Measurements from ENCODE around the gene LSM7.

LSM7 gene

DNA sequence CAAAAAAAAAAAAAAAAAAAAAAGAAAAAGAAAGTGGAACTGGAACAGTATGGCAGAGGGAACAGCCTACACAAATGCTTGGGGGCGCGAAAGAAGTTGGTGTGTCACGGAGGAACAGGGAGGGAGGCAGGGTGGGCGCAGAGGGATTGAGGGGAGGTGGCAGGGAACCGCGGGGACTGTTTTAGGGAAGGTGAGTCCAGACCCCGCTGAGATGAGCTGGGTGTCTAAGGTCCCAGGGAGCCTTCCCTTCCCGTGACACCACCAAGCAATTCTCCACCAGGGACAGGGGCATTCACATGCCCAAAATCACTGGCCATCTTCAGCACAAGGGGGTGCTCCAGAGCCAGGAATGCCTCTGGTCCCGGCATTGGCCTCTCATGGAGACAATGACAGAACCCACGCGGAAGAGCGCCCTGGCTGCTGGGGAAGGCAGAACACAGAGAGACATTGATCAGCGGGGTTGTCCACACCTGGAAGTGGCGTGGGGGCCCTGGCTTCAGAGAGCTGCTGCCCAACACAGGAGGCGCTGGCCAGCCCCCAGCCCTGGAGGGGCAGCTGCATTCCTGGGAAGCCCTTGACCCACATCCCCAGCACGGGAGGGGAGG, 53.4 kb downstream of the LSM7 start:
- no peak for DNase-seq

DNA sequence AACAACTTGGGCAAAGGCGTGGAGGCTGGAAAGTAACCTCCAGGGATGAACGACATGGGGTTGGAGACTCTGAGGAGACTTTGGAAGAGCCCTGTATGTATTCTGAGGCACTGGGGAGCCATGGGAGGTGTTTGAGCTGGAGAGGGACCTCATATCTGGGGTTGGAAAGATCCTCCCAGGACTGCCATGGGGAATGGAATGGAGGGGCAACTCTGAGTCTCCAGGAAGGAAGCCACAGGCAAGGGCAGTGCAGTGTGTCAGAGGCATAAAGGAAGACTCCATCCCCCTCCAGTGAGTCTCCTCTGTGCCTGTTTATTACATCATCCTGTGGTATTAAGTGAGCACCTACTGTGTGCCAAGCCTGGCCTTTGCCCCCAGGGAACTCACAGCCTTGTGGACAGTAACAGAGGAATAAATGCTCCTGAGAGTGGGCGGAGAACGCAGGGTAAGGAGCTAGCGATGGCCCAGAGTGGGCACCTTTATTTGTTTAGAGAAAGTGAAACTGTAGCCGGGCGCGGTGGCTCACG, 54.1 kb downstream of the LSM7 start:
- DNase-seq: no peak

DNA sequence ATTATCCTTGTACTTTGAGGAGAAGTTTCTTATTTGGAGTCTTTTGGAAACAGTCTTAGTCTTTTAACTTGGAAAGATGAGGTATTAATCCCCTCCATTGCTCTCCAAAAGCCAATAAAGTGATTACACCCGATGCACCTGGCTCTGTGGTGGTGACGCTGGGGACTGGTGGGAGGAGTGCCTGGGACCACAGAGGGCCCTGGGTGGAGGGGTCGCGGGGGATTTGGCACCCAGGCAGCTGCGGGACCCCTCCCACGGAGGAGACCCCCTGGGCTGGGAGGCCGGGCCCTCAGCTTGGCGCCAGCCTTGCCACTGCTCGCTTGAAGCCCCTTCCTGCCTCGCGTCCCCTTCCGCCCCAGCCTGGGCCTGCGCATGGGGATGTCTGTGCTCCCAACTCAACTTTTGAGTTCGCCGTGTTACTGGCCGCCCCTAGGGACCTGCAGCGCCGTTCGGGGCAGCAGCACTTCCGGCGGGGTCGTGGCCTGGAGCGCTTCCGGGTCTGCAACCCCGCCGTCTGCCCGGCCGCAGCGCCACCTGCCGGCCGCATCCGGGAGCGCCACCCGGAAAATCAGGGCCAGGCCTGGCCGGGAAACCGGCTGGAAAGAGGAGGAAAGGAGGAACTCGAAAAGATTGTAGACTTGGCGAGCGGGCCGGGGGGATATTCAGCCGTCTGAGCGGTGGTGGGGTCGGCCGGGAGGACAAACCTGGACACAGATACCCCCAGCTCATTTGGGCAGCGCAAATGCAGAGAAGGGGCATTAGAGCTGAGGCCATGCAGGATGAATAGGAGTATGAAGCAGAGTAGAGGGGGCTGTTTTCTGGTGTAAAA, 54.8 kb downstream of the LSM7 start:
- DNase-seq: no peak

Measured in KG1 (cell line).